Endothelial cell of umbilical vein (primary cell): ENCODE data around the gene SGTB. TPM values are rescaled to one million over a fixed set of nuclear protein-coding genes. Genes with fewer than 3 reads are reported as not detected.

Experiments used
- BruUV-seq: library from RNA; stranded (reverse); fragments of 400-500 nt; replicated peaks from 2 replicates; lab custom pipeline; 2021; lab: Mats Ljungman, UMichigan
- CTCF ChIA-PET: fragments of 300-600, 350-600 bp; sonication (Branson Sonifier 250); formaldehyde crosslinking; loops from one replicate; lab custom pipeline; 2021; ENCODE audit warnings: antibody characterized with exemption, inconsistent platforms; lab: Charles Lee
- POLR2A ChIA-PET: fragments of 300-600, 350-600 bp; sonication (Branson Sonifier 250); formaldehyde crosslinking; loops from one replicate; lab custom pipeline; 2021; ENCODE audit warnings: antibody characterized with exemption, inconsistent platforms; lab: Charles Lee
- DNase-seq: peaks from one replicate; pipeline ENCODE4 v3.0.0-alpha.2; 2011; ENCODE audit warnings: low read depth, low spot score
- FAIRE-seq: peaks from 2 replicates; lab custom pipeline; 2011; peaks lifted over from hg19 to GRCh38; lab: Jason Lieb, UNC
- H2AFZ ChIP-seq: 2 replicates; pipeline ENCODE4 v1.6.0; 2012; ENCODE audit warnings: low read depth, low read length, control low read depth, inconsistent platforms
- H3K27ac ChIP-seq: 2 replicates; pipeline ENCODE4 v1.5.1; 2011; ENCODE audit warnings: low read depth, mild to moderate bottlenecking, control low read depth, low read length, moderate library complexity; ENCODE audit not compliant: insufficient read depth
- H3K27me3 ChIP-seq, 2 experiments: 2 replicates each; pipeline versions ENCODE4 v1.6.0 to v1.6.1; 2011; ENCODE audit warnings: low read length in 2 of 2, mixed read lengths in 1 of 2; ENCODE audit not compliant: control insufficient read depth in 2 of 2, insufficient read depth in 2 of 2
- H3K36me3 ChIP-seq, 2 experiments: 2 replicates in 1 of 2; 3 replicates in 1 of 2; pipeline ENCODE4 v1.5.1; 2011; ENCODE audit warnings: low read length in 2 of 2, mild to moderate bottlenecking in 1 of 2, moderate library complexity in 1 of 2; ENCODE audit not compliant: control insufficient read depth in 2 of 2, insufficient read depth in 2 of 2; ENCODE audit errors: extremely low read depth in 1 of 2
- H3K4me1 ChIP-seq: 3 replicates; pipeline ENCODE4 v1.5.1; 2011; ENCODE audit warnings: mild to moderate bottlenecking, low read length; ENCODE audit not compliant: control insufficient read depth, insufficient read depth; ENCODE audit errors: extremely low read depth
- H3K4me2 ChIP-seq: 2 replicates; pipeline ENCODE4 v1.6.1; 2011; ENCODE audit warnings: low read length, control low read depth, mixed read lengths; ENCODE audit not compliant: insufficient read depth
- H3K4me3 ChIP-seq, 3 experiments: fragments of 200-600 bp in 1 of 3; sonication (generic), shearing (Covaris generic) in 1 of 3; replicated peaks in 1 of 3; 2 replicates each; pipeline ENCODE4 v1.5.1; 2011 to 2016; ENCODE audit warnings: control low read depth in 3 of 3, low read length in 3 of 3, mild to moderate bottlenecking in 2 of 3, inconsistent platforms in 1 of 3, low read depth in 1 of 3, moderate library complexity in 1 of 3; ENCODE audit not compliant: insufficient read depth in 1 of 3
- H3K79me2 ChIP-seq: 2 replicates; pipeline ENCODE4 v1.6.0; 2012; ENCODE audit warnings: low read length, inconsistent platforms; ENCODE audit not compliant: control insufficient read depth, insufficient read depth
- H3K9ac ChIP-seq: replicated peaks from 2 replicates; pipeline ENCODE3; 2011; ENCODE audit warnings: low read length, control low read depth; ENCODE audit not compliant: insufficient read depth; ENCODE audit errors: extremely low read depth
- H3K9me1 ChIP-seq: replicated peaks from 3 replicates; pipeline ENCODE4 v1.6.0; 2011; ENCODE audit warnings: mild to moderate bottlenecking, low read length; ENCODE audit not compliant: control insufficient read depth, insufficient read depth; ENCODE audit errors: extremely low read depth
- H3K9me3 ChIP-seq: replicated peaks from 2 replicates; pipeline ENCODE4 v1.5.1; 2012; ENCODE audit warnings: low read length, inconsistent platforms; ENCODE audit not compliant: control insufficient read depth, insufficient read depth
- H4K20me1 ChIP-seq: replicated peaks from 2 replicates; pipeline ENCODE3; 2011; ENCODE audit warnings: mild to moderate bottlenecking, low read length; ENCODE audit not compliant: control insufficient read depth, insufficient read depth; ENCODE audit errors: extremely low read depth
- CTCF ChIP-seq, 2 donors: IDR thresholded peaks; 1 replicate in 1 of 2; 2 replicates in 1 of 2; pipeline ENCODE4 v1.5.1; 2011; ENCODE audit warnings: low read length in 2 of 2, mild to moderate bottlenecking in 2 of 2, moderate library complexity in 2 of 2, control low read depth in 1 of 2, inconsistent platforms in 1 of 2, low read depth in 1 of 2; ENCODE audit not compliant: insufficient read depth in 1 of 2; ENCODE audit errors: extremely low read depth in 1 of 2
- EZH2 ChIP-seq: IDR thresholded peaks from 2 replicates; pipeline ENCODE4 v1.6.1; 2012; ENCODE audit warnings: borderline replicate concordance, low read depth, mild to moderate bottlenecking, moderate library complexity, low read length, inconsistent platforms; ENCODE audit not compliant: severe bottlenecking
- FOS ChIP-seq: IDR thresholded peaks from 2 replicates; pipeline ENCODE4 v1.6.1; 2011; ENCODE audit warnings: mild to moderate bottlenecking, low read length, moderate library complexity, borderline replicate concordance; ENCODE audit not compliant: insufficient read depth
- GATA2 ChIP-seq: IDR thresholded peaks from 2 replicates; pipeline ENCODE4 v1.7.0; 2011; ENCODE audit warnings: low read depth, mild to moderate bottlenecking, moderate library complexity, mixed read lengths, low read length; ENCODE audit not compliant: insufficient read length, insufficient read depth
- JUN ChIP-seq: IDR thresholded peaks from 2 replicates; pipeline ENCODE4 v1.6.1; 2011; ENCODE audit warnings: borderline replicate concordance, low read depth; ENCODE audit not compliant: insufficient read length, insufficient read depth
- MAX ChIP-seq: IDR thresholded peaks from 2 replicates; pipeline ENCODE4 v1.6.1; 2011; ENCODE audit not compliant: insufficient read depth, insufficient read length
- MYC ChIP-seq: IDR thresholded peaks from one replicate; pipeline ENCODE4 v1.6.1; 2011; ENCODE audit warnings: mild to moderate bottlenecking, low read depth, low read length
- POLR2A ChIP-seq: IDR thresholded peaks from 2 replicates; pipeline ENCODE4 v1.6.1; 2012; ENCODE audit warnings: low read depth, mild to moderate bottlenecking, control low read depth, low read length
- POLR2AphosphoS5 ChIP-seq: IDR thresholded peaks from 2 replicates; pipeline ENCODE4 v1.6.1; 2012; ENCODE audit warnings: low read depth, mild to moderate bottlenecking, control low read depth, low read length, moderate library complexity; ENCODE audit not compliant: insufficient read depth
- dilution Hi-C: fragments of 300-500 bp; cut with MboI; formaldehyde crosslinking; loops from one replicate; pipeline ENCODE4 v1.15.0; 2019; ENCODE audit warnings: low sequenced_read_pairs; ENCODE audit not compliant: extremely low pct_ligation_motif_present
- intact Hi-C: fragments of 100-400 bp; cut with micrococcal nuclease; formaldehyde crosslinking; loops from one replicate; pipeline ENCODE4 v1.10.0; 2022
- polyA plus RNA-seq, 4 experiments: library from polyadenylated mRNA; depleted of rRNA in 3 of 4; stranded (reverse) in 3 of 4; unstranded in 1 of 4; fragments of >200 nt; gene quantifications; 2 replicates each; pipeline versions ENCODE4 v1.2.1 to v1.2.3, GENCODE V29; 2011 to 2012; ENCODE audit warnings: missing spikeins in 1 of 4
- total RNA-seq: library from RNA; stranded (reverse); gene quantifications from 2 replicates; pipeline ENCODE4 v1.2.3, GENCODE V29; 2021

The SGTB gene
- total and polyA plus RNA-seq, 2 donors (not counting 3 experiments of a cell fraction or from before 2014, with no cell fraction given), result 3.1 to 14.1 TPM

GRCh38 chr5:65738305-65738704 lies 16.4 kb upstream of the SGTB start:
- DNase-seq, result no peak
- no peaks in the 10 kb centered on the region for H3K36me3 ChIP-seq
- ChIA-PET POLR2A (no interaction called here), CTCF (no interaction called here)
- peaks cover 9% of the 10 kb centered on the region for H3K4me1 ChIP-seq
- no peak overlapping the region for H2AFZ ChIP-seq
- dilution Hi-C loops, result no loop called here
- TF ChIP-seq POLR2AphosphoS5 (no peak), CTCF (IDR thresholded peaks at IDR 0.05; ENCODE audit: extremely low read depth in 1 of 2, insufficient read depth in 1 of 2, low read depth in 1 of 2, low read length in 2 of 2) (no peak), GATA2 (no peak), POLR2A (no peak), JUN (no peak), FOS (no peak), MAX (no peak), MYC (no peak), EZH2 (no peak)
- no peak for FAIRE-seq
- H4K20me1 ChIP-seq, result no peaks in the 10 kb centered on the region
- intact Hi-C loops, result no loop called here
- H3K79me2 ChIP-seq, result peaks cover 56% of the 10 kb centered on the region
- no peaks in the 10 kb centered on the region for H3K9me1 ChIP-seq
- no TSS peak for BruUV-seq
- H3K27me3 ChIP-seq, result no peaks in the 10 kb centered on the region
- H3K27ac ChIP-seq, result no peak overlapping the region
- H3K9me3 ChIP-seq, result no peaks in the 10 kb centered on the region
- no peak overlapping the region for H3K9ac ChIP-seq
- no peak overlapping the region for H3K4me3 ChIP-seq
- no peak overlapping the region for H3K4me2 ChIP-seq
